CD4-positive, alpha-beta T cell treated with Interferon gamma for 1 hour (primary cell): ENCODE data around the gene NOS1AP.

ENCODE experiments used
- DNase-seq: peaks from one replicate; pipeline ENCODE4 v3.0.0-alpha.2; 2020

NOS1AP gene

DNA sequence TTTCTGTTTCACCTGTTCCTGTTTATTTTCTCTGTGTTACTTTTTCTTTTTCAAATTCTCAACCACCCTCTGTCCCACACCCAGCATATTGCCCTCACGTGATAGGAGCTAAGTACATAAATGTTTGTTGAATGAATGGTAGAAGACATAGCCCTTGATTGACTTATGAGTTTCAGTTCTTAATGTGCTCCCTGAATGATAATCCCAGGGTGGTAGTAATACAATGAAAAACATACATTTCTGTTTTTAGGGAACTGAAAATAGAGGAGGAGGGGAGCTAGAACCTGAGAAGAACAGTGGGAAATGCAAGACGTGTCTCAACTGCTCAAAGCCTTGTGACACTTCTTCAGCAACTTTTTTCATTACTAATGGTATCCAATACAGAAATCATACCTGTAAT is 160.1 kb downstream of the NOS1AP start:
- no peak for DNase-seq

DNA sequence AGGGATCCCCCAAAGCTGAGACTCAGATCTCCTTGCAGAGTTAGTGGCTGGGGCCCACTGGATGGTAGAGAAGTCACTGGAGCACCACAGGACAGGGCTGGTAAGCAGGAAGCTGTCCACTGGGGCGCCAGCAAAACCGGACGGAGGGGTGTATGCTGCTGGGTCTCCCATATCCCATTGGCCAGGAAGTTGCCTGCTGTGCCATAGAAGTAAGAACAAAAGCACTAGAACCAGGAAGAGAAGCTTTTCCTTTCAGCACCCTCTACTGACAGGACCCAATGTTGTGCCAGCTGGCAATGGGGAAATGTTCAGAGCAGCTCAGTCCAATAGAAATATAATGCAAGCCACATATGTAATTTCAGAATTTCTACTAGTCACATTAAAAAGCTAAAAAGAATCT is 160.6 kb downstream of the NOS1AP start:
- DNase-seq, result no peak

DNA sequence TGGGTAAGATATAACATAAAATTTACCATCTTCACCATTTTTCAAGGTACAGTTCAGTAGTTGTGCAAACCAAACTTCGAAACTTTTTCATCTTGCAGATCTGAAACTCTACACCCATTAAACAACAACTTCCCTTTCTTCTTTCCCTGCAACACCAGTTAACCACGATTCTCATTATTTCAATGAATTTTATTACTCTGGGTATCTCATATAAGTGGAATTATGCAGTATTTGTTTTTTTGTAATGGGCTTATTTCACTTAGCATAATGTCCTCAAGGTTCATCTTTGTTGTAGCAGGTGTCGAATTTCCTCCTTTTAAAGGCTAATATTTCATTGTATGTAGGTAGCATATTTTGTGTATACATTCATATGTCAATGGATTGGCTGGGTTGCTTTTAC is 161.0 kb downstream of the NOS1AP start:
- DNase-seq, result no peak

DNA sequence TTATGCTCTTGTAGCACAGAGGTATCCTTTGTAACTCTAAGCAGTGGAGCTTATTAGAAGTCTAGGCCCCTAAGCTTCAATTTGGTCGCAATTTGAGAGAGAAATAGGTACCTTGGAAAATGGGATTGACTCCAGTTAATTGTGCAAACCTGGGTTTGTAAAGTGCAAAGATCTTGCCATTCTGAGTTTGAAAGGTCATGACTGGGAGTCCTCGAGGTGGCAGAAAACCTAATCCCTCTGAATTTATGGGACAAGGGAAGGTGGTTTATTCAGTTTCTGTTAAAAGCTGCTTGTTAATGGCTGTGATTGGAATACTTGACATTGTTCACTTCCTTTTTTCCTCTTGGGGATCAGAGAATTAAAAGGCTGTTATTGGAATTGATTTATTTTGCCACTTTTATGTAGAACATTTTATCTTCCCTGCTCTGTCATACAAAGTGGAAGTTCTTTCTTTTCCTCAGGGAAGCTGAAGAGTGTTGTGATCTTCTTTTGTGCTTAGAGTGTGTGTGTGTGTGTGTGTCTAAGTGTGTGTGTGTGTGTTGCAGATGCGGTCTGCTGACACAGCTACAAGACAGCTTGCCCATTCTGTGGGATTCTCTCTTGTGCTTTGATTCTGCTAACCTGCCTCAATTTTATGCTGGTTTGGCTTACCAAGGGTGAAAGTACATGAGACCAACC is 162.7 kb downstream of the NOS1AP start:
- DNase-seq, result no peak

DNA sequence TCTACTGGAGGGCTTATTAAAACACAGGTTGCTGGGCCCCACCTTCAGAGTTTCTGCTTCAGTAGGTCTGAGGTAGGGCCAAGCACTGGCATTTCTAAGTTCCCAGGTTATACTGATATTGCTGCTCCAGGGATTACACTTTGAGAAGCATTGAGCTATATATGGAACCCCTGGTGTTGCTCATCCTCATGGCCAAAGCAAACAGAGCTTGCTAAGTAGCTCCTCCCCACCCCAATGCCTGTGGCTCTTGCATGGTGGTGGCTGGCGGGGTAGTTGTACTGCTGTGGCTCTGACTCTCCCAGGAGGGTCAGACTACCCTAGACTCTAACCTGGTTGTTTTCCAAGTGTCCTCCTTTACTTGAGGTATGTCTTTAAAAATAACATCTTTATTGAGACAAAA is 163.6 kb downstream of the NOS1AP start:
- DNase-seq, result no peak

DNA sequence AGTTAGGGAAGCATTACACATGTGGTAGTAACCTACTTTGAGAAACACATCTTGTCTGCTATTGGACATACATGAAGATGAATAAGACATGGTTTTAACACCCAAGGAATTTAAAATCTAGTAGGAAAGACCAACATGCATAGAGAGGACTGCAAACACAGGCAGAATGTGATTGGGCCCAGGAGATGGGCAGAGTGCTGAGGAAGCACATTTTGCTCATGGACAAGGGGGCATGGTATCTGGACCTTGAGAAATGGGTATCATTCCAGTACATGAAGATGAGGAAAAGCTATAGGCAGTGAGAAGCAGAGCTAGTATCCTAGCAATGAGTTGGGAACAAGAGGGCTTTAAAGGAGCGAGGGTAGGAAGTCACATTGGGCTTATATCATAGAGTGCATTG is 164.4 kb downstream of the NOS1AP start:
- DNase-seq, result no peak

DNA sequence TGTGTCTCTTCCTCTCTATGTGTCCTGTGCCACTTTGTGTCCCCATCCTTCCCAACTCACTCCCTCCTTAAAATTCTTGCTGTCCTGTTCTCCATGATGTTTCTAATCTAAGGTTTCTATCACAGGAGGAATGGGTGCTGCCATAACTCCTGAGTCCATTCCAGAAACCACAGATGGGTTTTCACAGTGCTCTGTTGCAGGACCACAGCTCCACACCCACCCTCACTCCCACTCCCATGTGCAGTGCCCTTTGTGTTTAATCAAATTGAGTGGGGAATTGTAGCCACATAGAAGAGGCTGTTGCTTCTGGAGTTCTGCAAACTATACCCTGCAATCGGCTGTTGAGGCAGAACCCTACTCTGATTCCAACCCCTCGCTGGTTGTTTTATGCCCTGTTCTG is 165.1 kb downstream of the NOS1AP start:
- no peak for DNase-seq

DNA sequence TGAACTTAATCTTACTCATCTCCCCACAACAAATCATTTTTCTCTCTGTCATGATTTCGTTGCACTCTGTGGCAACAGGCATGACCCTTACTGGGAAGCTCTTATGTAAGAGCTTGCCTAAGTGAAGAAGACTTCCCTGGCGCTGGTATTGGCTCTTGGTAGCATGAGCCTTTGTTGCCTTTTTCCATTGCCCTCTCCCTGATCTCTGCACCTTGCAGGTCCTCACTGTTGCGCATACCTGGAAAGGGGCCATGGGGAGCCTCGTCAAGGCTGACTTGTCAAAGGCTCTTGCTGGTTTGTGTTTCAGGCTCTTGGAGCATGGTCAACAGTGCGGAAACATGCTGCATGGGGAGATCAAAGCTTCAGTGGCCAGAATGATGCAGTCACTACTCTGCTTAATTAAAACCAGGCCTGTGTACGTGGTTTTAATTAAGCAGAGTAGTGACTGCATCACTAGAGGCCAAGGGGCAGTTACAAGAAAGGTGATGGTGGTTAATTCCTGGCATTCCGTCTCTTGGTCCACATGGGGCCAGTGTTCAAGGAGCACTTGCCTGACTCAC is 165.8 kb downstream of the NOS1AP start:
- peak; percentile 21 for DNase-seq

DNA sequence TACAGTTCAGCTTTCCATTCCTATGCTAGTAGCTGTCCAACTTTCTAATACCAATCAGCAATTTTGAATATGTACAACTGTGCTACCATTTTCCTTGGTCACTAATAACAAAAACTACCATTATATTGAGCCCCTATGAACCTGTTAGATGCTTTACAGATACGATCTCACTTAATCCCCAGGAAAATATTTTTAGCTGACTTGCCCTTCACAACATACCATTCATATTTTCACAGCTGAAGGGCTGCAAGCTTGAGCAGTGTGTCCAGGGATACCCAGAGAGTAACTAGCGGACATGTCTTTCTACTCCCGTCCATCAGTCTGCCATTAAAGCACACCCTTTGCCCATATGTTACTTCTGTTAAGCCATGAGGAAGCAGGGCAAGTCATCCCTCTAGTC is 166.7 kb downstream of the NOS1AP start:
- no peak for DNase-seq

DNA sequence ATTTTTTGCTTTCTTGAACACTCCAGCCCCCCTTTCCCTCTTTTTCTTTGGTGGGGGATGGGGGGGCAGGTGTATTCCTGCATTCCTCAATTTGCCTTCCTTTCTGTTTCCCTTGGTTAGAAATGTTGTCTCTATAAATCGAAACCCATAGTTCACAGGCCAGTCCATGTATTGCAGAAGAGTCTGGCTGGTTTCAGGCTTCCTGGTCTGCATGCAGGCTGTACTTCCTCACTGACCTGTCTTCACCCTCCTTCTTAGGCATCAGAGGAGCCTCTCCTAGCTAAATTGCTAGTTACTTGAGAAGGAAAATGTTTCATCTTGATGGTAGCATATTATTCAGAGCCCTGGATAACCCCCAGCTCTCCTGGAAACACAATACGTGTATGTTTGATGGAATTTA is 167.1 kb downstream of the NOS1AP start:
- no peak for DNase-seq

DNA sequence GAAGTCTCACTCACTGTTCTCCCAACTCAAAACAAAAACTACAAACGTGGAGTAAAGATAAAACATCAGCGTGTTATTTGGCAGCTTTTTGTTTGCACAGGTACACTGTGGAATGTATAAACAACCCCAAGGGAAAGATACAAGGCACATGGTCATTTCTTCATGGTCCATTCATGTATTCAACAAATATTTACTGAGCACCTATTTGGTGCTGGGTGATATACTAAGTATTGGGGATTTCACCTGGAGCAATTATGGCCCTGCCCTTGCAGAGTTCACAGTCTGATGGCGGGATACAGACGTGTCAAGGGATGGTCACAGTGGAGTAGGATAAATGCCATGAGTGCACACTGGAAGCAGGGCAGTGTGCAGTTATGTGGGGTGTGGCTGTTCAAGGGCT is 171.1 kb downstream of the NOS1AP start:
- DNase-seq, result no peak

DNA sequence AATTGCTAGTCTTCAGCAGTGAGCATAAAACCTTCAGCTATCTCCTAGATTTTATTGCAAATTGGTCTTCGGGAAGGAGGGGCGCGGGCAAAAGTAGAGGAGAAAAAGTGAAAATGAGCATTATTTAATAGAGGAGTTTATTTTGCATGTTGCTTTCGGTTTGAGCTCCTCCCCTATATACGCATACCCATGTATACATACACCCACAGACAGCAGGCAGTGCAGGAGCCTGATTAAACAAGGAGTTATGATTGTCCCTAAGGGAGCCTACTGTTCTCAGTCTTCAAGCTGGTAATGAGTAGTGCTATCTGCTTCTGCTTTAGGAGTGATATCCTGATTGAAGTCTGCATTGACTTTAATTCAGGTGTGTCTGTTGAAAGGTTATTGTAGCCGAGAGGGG is 173.3 kb downstream of the NOS1AP start:
- no peak for DNase-seq

DNA sequence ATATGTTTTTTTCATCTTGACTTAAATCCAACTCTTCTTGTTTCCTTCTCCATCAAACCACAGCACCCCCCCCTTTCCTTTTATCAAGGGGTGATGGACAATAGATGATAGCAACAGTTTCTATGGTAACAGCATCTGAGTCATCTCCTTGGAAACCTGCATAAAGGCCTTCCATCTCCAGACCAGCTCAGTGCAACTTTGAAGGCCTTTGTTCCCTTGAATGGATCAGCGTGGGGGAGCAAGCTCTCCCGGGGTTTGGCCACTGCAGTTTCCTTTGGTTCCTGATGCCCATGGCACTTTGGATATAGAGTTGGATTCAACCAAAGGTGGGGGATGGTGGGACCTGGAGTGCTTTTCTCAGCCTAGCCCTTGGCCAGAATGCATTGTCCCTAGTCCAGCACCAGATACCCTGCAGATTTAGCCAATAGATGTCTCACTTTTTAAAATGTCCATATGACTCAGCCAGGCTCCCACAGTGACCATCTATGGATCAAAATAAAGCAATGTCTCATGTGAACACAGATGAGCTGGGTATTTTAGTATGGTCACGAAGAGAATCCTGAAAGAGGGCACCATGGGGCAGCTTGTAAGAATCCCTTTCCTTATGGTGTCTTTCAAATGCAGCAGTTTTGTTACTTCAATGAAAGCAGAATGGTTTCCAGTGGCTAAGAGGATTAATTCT is 179.5 kb downstream of the NOS1AP start:
- DNase-seq, result no peak

DNA sequence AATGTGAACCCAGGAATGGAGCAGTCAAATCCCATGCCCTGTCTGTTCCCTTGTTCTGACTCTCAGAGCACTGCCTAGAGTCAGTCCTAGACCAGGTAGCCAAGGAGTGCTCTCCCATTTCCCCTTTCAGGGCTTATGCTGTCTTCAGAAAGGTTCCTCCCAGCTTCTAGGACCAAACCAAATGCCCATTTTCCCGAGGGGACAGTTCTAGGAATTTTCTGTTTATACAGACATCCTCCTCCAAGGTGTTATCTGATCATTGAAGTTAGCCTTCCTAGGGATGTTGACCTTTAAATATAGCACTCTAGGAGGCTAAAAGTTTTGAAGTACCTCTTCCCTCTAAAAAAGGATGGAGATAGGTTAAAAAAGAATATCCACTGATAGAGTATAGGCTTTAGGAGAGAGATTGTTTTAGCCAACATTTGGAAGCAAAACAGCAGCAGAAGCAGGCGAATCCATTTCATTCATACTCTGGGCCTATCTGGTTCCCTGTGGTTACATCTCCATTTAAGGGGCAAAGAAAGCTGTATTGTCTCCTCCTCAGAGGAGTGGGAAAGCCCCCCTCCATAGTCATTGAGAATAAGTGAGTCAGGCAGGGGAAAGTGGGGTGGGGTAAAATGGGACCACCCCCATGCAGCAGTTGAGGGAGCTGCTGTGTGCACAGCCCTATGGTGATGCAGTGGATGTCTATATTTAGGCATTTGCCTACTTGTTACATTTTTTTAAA is 180.7 kb downstream of the NOS1AP start:
- no peak for DNase-seq

DNA sequence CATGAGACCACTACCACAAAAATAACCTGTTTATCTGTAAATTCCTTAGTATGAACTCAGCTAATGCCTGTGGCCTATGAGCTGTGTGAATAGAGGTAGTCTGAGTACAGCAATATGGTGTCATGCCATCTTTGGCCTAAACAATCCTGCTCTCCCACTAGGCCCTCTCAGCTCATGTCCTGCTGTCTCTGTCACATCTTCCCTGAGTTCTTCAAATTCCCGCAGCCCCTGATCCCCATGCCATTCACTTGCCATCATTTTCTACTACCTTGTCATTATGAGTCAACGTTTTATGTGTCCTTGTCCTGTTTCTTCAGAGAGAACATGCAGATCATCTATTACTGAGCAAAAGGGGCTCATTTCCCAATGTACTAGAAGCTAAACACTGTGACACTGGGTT is 181.6 kb downstream of the NOS1AP start:
- DNase-seq, result no peak

DNA sequence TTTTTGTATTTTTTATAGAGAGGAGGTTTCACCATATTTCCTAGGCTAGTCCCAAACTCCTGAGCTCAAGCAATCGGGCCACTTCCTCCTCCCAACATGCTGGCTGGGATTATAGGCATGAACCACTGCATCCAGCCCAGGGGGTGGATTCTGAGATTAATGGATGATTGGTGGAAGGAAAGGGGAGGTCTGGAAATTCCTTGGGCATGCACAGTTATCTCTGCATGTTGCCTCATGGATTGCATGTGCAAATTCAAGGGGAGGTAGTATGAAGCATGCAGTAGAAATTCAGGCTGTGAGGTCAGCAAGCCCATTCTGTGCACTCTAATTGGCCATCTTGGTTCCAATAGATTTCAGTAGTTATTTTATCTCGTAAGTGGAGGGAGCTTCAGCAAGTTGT is 182.7 kb downstream of the NOS1AP start:
- DNase-seq, result no peak

DNA sequence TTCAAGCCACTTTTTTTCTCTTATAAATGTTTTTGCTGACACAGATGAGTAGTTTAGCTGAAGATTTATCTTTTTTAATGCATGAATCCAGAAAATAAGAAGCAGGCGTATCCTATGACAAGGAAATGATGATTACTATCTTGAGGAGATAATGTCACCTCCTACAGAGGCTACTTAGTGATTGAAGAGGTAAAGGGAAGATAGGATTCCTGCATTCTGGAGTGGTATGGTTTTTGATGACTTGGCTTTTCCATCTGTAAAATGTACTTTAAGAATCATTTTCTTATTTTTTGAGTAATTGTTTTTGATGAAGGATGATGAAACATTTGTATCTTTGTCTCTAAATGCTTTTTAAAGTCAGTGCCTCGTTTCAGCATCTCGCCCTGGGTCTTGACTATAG is 184.3 kb downstream of the NOS1AP start:
- no peak for DNase-seq

DNA sequence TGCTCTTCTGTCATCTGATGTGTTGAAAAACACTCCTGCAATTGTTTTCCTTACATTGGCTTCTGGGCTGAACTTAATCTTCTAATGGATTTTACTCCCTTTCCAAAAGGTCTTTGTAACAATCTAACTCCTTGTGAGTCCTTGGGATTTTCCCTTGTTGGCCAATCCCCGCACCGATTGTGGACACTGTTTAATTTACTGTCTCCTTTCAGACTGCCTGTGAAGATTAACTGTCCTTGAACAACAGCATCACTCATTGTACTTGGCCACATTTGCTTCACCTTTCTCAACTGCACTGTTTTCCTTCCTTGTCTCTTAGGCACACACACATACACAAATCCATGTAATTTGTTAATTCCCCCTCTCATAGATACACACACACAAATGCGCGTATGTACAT is 186.8 kb downstream of the NOS1AP start:
- no peak for DNase-seq

DNA sequence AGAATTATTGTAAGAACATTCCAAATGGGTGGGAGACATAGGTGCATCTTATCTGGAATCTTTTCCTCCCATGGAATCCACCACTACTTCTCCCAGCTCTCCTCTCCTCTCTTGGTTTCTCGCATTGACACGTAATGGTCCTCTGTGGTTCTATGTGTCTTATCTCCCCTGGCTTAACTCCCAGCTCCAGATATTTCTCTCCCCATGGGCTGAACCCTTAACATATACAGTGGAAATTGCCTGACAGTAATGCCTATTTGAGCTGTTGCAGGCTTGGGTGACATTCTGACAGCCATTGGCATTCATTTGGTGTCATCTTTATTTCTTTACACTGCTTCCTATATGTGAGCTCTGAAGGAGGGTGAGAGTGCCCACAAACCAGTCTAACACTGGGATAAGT is 188.9 kb downstream of the NOS1AP start:
- DNase-seq, result no peak

DNA sequence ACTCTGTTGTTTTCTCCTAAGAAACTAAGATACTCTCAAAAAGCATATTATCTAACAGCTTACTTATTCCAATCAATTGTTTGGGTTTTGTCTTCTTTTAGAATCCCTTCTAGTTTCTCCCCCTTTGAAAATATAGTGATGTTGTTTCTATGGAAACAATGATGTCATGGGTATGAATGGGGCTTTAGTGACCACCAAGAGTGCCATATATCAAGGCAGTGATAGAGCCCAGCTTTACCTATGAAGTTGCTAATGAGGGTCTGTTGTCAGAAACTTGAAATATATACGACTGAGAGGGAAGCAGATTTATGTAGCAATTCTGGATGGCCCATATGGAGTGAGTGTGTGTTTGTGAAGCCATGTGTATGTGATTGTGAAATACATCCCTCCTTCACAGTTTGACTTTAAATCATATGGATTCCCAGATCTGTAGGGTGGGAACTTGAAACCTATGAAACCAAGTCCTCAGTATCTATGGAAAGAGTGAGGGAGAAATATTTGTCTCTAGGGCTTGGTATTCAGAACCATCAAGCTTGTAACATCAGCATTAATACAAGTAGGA is 190.5 kb downstream of the NOS1AP start:
- DNase-seq, result no peak

DNA sequence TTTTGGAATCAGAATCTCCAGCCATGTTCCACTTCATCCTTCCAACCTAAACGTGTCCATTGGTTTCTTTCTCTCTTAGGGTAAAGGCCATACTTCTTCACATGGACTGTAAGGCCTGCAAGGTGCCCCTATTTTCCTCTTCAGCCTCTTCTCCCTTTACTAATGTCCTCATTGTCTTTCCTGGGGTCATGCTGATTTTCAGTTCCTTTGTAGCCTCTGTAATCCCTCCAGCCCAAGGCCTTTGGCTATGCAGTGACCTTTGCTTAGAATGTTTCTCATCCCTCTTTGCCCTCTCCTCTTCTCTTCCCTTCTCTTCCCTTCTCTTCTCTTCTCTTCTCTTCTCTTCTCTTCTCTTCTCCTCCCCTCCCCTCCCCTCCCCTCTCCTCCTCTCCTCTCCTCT is 194.6 kb downstream of the NOS1AP start:
- DNase-seq, result no peak

DNA sequence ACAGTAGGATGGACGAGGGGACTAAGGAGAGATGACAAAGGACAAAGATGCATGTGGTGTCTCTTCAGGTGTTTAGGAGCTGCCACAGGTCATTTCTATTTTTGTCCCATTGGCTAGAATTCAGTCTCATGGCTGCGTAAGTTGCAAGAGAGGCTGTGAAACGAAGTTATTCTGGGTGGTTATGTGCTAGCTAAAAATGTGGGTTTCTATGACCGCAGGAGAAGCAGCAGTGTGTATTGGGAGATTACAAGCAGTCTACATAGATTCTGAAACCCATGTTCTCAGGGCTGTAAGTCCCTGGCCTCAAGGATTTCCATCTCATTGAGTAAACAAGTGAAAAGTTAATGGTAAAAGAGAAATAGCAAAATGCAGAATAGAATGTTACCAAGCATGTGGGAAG is 196.5 kb downstream of the NOS1AP start:
- DNase-seq, result no peak

DNA sequence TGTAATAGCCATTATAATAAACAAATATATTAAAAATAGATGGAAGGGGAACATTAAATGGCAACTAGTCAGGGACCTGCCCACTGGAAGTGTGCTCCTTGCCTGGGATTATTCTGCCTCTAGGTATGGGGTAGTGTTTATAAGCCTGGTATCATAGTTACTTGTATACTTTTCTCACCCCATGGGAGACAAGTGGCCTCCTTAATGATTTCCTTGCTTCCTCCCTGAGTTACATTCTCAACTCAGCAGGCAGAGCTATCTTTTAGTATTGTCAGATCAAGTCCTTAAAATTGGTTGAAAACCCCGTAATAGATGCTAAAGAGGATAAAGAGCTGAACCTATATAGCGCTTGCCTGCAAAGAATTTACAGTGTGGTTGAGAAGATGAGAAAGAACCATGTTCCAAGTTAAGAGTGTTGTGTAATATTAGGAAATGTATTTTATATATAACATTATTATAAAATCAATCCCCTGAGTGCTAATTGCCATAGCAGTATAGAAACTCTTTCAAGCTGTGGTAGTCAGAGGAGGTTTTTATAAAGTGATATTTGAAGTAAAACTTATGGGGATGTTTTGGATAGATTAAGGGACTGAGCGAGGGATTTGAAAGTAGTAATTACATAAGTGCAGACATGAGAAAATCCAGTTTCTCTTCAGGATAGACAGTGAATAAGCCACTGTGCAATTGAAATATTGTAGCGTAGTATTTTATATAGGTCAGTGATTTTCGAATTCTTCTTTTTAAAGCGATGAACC is 200.7 kb downstream of the NOS1AP start:
- no peak for DNase-seq
